Neural crest cell (in vitro differentiated cells): ENCODE data around the gene ENKD1. TPM values are rescaled to one million over a fixed set of nuclear protein-coding genes. Genes with fewer than 3 reads are reported as not detected.

Experiments used
- DNase-seq: peaks from one replicate; pipeline ENCODE4 v3.0.0; 2021; ENCODE audit warnings: low read depth, mixed read lengths, low spot score
- H3K27ac Mint-ChIP-seq: one replicate; pipeline ENCODE4 v1.8.0; 2021; ENCODE audit warnings: mild to moderate bottlenecking, mixed read lengths; ENCODE audit not compliant: unreplicated experiment
- H3K27me3 Mint-ChIP-seq: 2 replicates; pipeline ENCODE4 v1.8.0; 2021; ENCODE audit warnings: low read depth, mild to moderate bottlenecking, mixed read lengths
- H3K36me3 Mint-ChIP-seq: 2 replicates; pipeline ENCODE4 v1.8.0; 2021; ENCODE audit warnings: low read depth, mild to moderate bottlenecking, mixed read lengths
- H3K4me1 Mint-ChIP-seq: 2 replicates; pipeline ENCODE4 v1.8.0; 2021; ENCODE audit warnings: mixed read lengths
- H3K4me3 Mint-ChIP-seq: one replicate; pipeline ENCODE4 v1.8.0; 2021; ENCODE audit warnings: mild to moderate bottlenecking, mixed read lengths
- H3K9me3 Mint-ChIP-seq: 2 replicates; pipeline ENCODE4 v1.8.0; 2021; ENCODE audit warnings: mixed read lengths
- CTCF ChIP-seq: fragments of 200-600 bp; sonication (generic); conservative IDR thresholded peaks from 2 replicates; pipeline ENCODE4 v1.5.0; 2021; ENCODE audit warnings: antibody characterized with exemption, mild to moderate bottlenecking
- total RNA-seq: library from RNA; stranded (reverse); gene quantifications from 2 replicates; pipeline ENCODE4 v1.2.1, GENCODE V29; 2021

Gene ENKD1
- total RNA-seq, 1 donor from 2014 or later: 23.3 TPM

- no peak for TF ChIP-seq CTCF
- DNase-seq: no peak
- no peaks in the 10 kb centered on the region for H3K27me3 Mint-ChIP-seq
- no peak overlapping the region for H3K4me3 Mint-ChIP-seq
- H3K36me3 Mint-ChIP-seq: peaks cover 2% of the 10 kb centered on the region
- peaks cover 6% of the 10 kb centered on the region for H3K4me1 Mint-ChIP-seq
- H3K9me3 Mint-ChIP-seq: no peaks in the 10 kb centered on the region
- no peak overlapping the region for H3K27ac Mint-ChIP-seq
Measured at GRCh38 chr16:67709050-67709449, 42.5 kb upstream of the ENKD1 start.

- no peak overlapping the region for H3K4me3 Mint-ChIP-seq
- peaks cover 2% of the 10 kb centered on the region for H3K36me3 Mint-ChIP-seq
- TF ChIP-seq CTCF: no peak
- no peaks in the 10 kb centered on the region for H3K9me3 Mint-ChIP-seq
- no peak overlapping the region for H3K27ac Mint-ChIP-seq
- no peaks in the 10 kb centered on the region for H3K27me3 Mint-ChIP-seq
- DNase-seq: no peak
- peaks cover under 1% of the 10 kb centered on the region for H3K4me1 Mint-ChIP-seq
Measured at GRCh38 chr16:67708368-67708771, 41.8 kb upstream of the ENKD1 start.

- Mint-ChIP-seq H3K4me1 (no peaks in the 10 kb centered on the region), H3K27me3 (no peaks in the 10 kb centered on the region), H3K4me3 (no peak overlapping the region), H3K9me3 (no peaks in the 10 kb centered on the region), H3K36me3 (peaks cover 2% of the 10 kb centered on the region), H3K27ac (no peak overlapping the region)
- DNase-seq: no peak
- no peak for TF ChIP-seq CTCF
Measured at GRCh38 chr16:67707790-67708189, 41.2 kb upstream of the ENKD1 start.

- Mint-ChIP-seq H3K9me3 (no peaks in the 10 kb centered on the region), H3K4me1 (no peaks in the 10 kb centered on the region), H3K36me3 (peaks cover 2% of the 10 kb centered on the region), H3K27me3 (no peaks in the 10 kb centered on the region), H3K4me3 (no peak overlapping the region), H3K27ac (no peak overlapping the region)
- no peak for TF ChIP-seq CTCF
- no peak for DNase-seq
Measured at GRCh38 chr16:67707210-67707609, 40.7 kb upstream of the ENKD1 start.

- H3K4me1 Mint-ChIP-seq: peaks cover 4% of the 10 kb centered on the region
- H3K9me3 Mint-ChIP-seq: no peaks in the 10 kb centered on the region
- H3K36me3 Mint-ChIP-seq: peaks cover 2% of the 10 kb centered on the region
Measured at GRCh38 chr16:67704110-67704509, 37.6 kb upstream of the ENKD1 start.

More at GRCh38 chr16:67704110-67704509, 37.6 kb upstream of the ENKD1 start:
- Mint-ChIP-seq H3K27ac (no peak overlapping the region), H3K4me3 (no peak overlapping the region), H3K27me3 (no peaks in the 10 kb centered on the region)
- DNase-seq: no peak
- TF ChIP-seq CTCF: no peak
